Activated CD4-positive, alpha-beta T cell treated with anti-CD3 and anti-CD28 coated beads, Interleukin-2, amount 50 U/mL, for 24 hours (primary cell): ENCODE data around the gene SLC1A3.

Experiments
- DNase-seq, 2 donors: peaks; one replicate each; pipeline ENCODE4 v3.0.0-alpha.2; 2020; ENCODE audit warnings: low read depth in 1 of 2, low spot score in 1 of 2

SLC1A3 gene

GRCh38 chr5:36599986-36600779 lies 6.2 kb upstream of the SLC1A3 start:
- no peak for DNase-seq

- no peak for DNase-seq
Measured at GRCh38 chr5:36600917-36601527, 5.4 kb upstream of the SLC1A3 start.

- DNase-seq: no peak
Measured at GRCh38 chr5:36602704-36603321, 3.6 kb upstream of the SLC1A3 start.

GRCh38 chr5:36605241-36605640 lies 1.2 kb upstream of the SLC1A3 start:
- no peak for DNase-seq

- no peak for DNase-seq
Measured at GRCh38 chr5:36606036-36606427, 374 bp upstream of the SLC1A3 start.

GRCh38 chr5:36607114-36607571 lies 737 bp downstream of the SLC1A3 start:
- DNase-seq: no peak

GRCh38 chr5:36607838-36608783 lies 1.7 kb downstream of the SLC1A3 start:
- DNase-seq: no peak

GRCh38 chr5:36610621-36611020 lies 4.2 kb downstream of the SLC1A3 start:
- DNase-seq: no peak

GRCh38 chr5:36611520-36612274 lies 5.3 kb downstream of the SLC1A3 start:
- DNase-seq: no peak

- no peak for DNase-seq
Measured at GRCh38 chr5:36613241-36613640, 6.8 kb downstream of the SLC1A3 start.

- no peak for DNase-seq
Measured at GRCh38 chr5:36613771-36614656, 7.6 kb downstream of the SLC1A3 start.

- DNase-seq: no peak
Measured at GRCh38 chr5:36614657-36615308, 8.4 kb downstream of the SLC1A3 start.

GRCh38 chr5:36619012-36619635 lies 12.7 kb downstream of the SLC1A3 start:
- no peak for DNase-seq

- no peak for DNase-seq
Measured at GRCh38 chr5:36621985-36622384, 15.6 kb downstream of the SLC1A3 start.

GRCh38 chr5:36623832-36624231 lies 17.4 kb downstream of the SLC1A3 start:
- DNase-seq: no peak

GRCh38 chr5:36624277-36624676 lies 17.9 kb downstream of the SLC1A3 start:
- DNase-seq: no peak

- no peak for DNase-seq
Measured at GRCh38 chr5:36628695-36629094, 22.3 kb downstream of the SLC1A3 start.

GRCh38 chr5:36629729-36630128 lies 23.3 kb downstream of the SLC1A3 start:
- DNase-seq: no peak
